NCI-H82 (cell line): ENCODE measurements around the gene NR3C1.

ENCODE experiments used
- DNase-seq: peaks from one replicate; lab custom pipeline; 2025; lab: John Stamatoyannopoulos, UW

Gene NR3C1

GRCh38 chr5:143362664-143363227 is 40.7 kb downstream of the NR3C1 start:
- no peak for DNase-seq

GRCh38 chr5:143361438-143361837 is 42.0 kb downstream of the NR3C1 start:
- DNase-seq, result no peak

- DNase-seq, result no peak
Measured at GRCh38 chr5:143360755-143361154, 42.7 kb downstream of the NR3C1 start.

GRCh38 chr5:143359869-143360268 is 43.6 kb downstream of the NR3C1 start:
- DNase-seq, result no peak

GRCh38 chr5:143356855-143357583 is 46.5 kb downstream of the NR3C1 start:
- DNase-seq, result no peak

GRCh38 chr5:143355710-143356109 is 47.8 kb downstream of the NR3C1 start:
- DNase-seq, result peak; percentile 56

GRCh38 chr5:143354025-143354424 is 49.5 kb downstream of the NR3C1 start:
- no peak for DNase-seq

- no peak for DNase-seq
Measured at GRCh38 chr5:143352691-143353090, 50.8 kb downstream of the NR3C1 start.

GRCh38 chr5:143350751-143351602 is 52.5 kb downstream of the NR3C1 start:
- no peak for DNase-seq

GRCh38 chr5:143350341-143350740 is 53.1 kb downstream of the NR3C1 start:
- no peak for DNase-seq

GRCh38 chr5:143349177-143349576 is 54.3 kb downstream of the NR3C1 start:
- DNase-seq, result peak; percentile 29

- DNase-seq, result no peak
Measured at GRCh38 chr5:143347698-143348344, 55.7 kb downstream of the NR3C1 start.

- no peak for DNase-seq
Measured at GRCh38 chr5:143347046-143347445, 56.4 kb downstream of the NR3C1 start.

- no peak for DNase-seq
Measured at GRCh38 chr5:143345671-143346440, 57.6 kb downstream of the NR3C1 start.

- no peak for DNase-seq
Measured at GRCh38 chr5:143343042-143343441, 60.4 kb downstream of the NR3C1 start.

GRCh38 chr5:143342607-143343006 is 60.9 kb downstream of the NR3C1 start:
- DNase-seq, result no peak

- no peak for DNase-seq
Measured at GRCh38 chr5:143341807-143342570, 61.5 kb downstream of the NR3C1 start.

- no peak for DNase-seq
Measured at GRCh38 chr5:143340891-143341685, 62.4 kb downstream of the NR3C1 start.

- no peak for DNase-seq
Measured at GRCh38 chr5:143338658-143339366, 64.7 kb downstream of the NR3C1 start.
